AG04449 (cell line): Measurements from ENCODE around the gene VAPB.
"Not testable (repeated sequence)": the region's sequence is repeated elsewhere in the genome, so short reads cannot be mapped to it uniquely, and the experiment has no call there.

Experiments
- CTCF ChIA-PET: fragments of 350-600 bp; formaldehyde crosslinking; extraction: SDS; loops from one replicate; lab custom pipeline; 2021; ENCODE audit warnings: antibody characterized with exemption; lab: Yijun Ruan, JAX
- POLR2A ChIA-PET: fragments of 400-600, 350-600 bp; formaldehyde crosslinking; extraction: SDS; loops from one replicate; lab custom pipeline; 2020; ENCODE audit warnings: antibody characterized with exemption, inconsistent platforms; lab: Yijun Ruan, JAX
- DNase-seq: peaks from one replicate; pipeline ENCODE4 v3.0.0-alpha.2; 2010; ENCODE audit warnings: low read depth, low spot score
- H3K4me3 ChIP-seq: 2 replicates; pipeline ENCODE4 v1.5.1; 2011; ENCODE audit warnings: low read depth, mild to moderate bottlenecking, control low read depth, low read length
- TF ChIP-seq, protein P1 (sequence below): IDR thresholded peaks from one replicate; pipeline ENCODE4 v1.5.1; 2011; ENCODE audit warnings: mild to moderate bottlenecking, moderate library complexity, low read length, control low read depth, inconsistent platforms; ENCODE audit not compliant: insufficient read depth; ENCODE audit errors: missing control alignments

VAPB gene

DNA sequence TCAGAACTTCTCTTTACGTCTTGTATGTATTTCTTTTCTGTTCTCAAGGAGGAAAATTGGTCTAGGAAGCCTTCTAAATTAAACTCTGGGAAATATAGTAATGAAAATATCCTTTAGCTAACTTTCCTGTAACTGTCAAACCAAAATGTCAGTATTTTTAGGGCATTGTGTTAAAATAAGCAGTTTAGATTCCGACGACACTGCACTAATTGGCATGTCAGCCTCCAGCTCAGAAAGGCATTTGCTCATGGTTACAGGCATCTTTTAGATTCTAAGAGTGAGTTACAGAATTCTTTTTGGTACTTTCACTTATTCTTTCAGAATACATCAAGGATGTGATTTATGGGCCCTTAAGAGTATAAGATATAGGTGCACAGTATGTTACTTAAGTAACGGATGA lies 26.1 kb upstream of the VAPB start:
- TF ChIP-seq, protein P1, sequence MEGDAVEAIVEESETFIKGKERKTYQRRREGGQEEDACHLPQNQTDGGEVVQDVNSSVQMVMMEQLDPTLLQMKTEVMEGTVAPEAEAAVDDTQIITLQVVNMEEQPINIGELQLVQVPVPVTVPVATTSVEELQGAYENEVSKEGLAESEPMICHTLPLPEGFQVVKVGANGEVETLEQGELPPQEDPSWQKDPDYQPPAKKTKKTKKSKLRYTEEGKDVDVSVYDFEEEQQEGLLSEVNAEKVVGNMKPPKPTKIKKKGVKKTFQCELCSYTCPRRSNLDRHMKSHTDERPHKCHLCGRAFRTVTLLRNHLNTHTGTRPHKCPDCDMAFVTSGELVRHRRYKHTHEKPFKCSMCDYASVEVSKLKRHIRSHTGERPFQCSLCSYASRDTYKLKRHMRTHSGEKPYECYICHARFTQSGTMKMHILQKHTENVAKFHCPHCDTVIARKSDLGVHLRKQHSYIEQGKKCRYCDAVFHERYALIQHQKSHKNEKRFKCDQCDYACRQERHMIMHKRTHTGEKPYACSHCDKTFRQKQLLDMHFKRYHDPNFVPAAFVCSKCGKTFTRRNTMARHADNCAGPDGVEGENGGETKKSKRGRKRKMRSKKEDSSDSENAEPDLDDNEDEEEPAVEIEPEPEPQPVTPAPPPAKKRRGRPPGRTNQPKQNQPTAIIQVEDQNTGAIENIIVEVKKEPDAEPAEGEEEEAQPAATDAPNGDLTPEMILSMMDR: no peak
- no peak for DNase-seq
- ChIA-PET CTCF (interaction anchor here (1.4 to 2.3 kb wide), 2 partner anchors 8 to 126 kb away, joined by 4 to 5 read pairs; no protein-coding TSS in a partner anchor), POLR2A (no interaction called here)
- no peak overlapping the region for H3K4me3 ChIP-seq

GRCh38 chr20:58366866-58367265 lies 22.2 kb upstream of the VAPB start:
- no peak for DNase-seq
- no peak overlapping the region for H3K4me3 ChIP-seq
- ChIA-PET CTCF (interaction anchor here (1.2 kb wide), 1 partner anchor 11 kb away, joined by 3 read pairs; no protein-coding TSS in a partner anchor), POLR2A (no interaction called here)
- TF ChIP-seq, protein P1: no peak

- TF ChIP-seq, protein P1: no peak
- CTCF ChIA-PET: interaction anchor here (1.3 kb wide), 1 partner anchor 11 kb away, joined by 6 read pairs; no protein-coding TSS in a partner anchor
- no peak overlapping the region for H3K4me3 ChIP-seq
- POLR2A ChIA-PET: no interaction called here
- DNase-seq: no peak
Measured at GRCh38 chr20:58372806-58373205, 16.2 kb upstream of the VAPB start.

DNA sequence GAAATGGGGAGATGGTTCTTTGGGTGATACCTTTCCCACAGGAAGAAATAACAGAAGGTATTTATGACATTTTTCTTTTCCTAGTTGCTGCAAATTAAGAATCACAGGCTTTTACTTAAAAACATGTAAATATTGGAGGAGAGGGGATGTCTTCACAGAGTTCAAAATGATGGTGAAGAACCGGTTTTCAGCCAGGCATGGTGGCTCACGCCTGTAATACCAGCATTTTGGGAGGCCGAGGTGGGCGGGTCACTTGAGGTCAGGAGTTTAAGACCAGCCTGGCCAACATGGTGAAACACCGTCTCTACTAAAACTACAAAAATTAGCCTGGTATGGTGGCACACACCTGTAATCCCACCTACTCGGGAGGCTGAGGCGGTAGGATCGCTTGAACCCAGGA lies 15.7 kb upstream of the VAPB start:
- DNase-seq, POLR2A ChIA-PET, H3K4me3 ChIP-seq: not testable (repeated sequence)
- CTCF ChIA-PET: interaction anchor here (1.3 kb wide), 1 partner anchor 12 kb away, joined by 6 read pairs; no protein-coding TSS in a partner anchor

DNA sequence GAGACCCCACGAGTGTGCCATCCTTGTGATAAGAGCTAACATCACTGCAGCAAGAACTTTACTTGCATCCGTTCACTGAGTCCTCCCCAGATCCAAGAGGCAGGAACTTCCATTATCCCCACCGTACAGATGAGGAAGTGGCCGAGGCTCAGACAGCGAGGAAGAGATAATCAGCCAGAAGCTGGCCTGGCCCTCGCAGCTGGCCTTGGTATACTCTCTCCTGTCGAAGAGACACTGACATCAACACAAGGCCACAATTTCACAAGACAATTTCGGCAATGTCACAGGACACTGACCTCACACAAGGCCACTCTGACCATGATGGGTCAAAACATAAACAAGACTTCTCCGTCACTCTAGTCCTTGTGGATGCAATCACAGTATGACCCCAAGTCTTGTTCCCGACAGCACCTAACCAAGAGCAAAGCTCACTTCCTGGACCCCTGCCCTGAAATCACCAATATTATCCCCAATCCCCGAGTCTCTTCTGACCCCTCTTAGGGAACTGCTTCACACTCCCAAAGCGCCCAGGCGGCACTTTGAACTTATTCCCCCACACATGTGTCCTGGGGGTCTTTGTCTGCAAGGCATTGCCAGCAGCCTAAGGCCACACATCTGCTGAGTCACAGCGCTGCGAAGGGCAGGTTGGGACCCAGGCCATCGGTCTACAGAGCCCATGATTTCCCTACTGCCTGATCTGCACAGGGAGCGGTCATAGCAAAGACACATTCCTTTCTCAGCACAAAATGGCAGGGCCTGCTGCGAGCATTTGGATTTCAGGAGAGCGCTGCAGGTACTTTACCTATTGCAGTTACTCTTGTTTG lies 14.8 kb upstream of the VAPB start:
- CTCF ChIA-PET: no interaction called here
- POLR2A ChIA-PET: no interaction called here
- no peak overlapping the region for H3K4me3 ChIP-seq
- no peak for DNase-seq
- TF ChIP-seq, protein P1: no peak

DNA sequence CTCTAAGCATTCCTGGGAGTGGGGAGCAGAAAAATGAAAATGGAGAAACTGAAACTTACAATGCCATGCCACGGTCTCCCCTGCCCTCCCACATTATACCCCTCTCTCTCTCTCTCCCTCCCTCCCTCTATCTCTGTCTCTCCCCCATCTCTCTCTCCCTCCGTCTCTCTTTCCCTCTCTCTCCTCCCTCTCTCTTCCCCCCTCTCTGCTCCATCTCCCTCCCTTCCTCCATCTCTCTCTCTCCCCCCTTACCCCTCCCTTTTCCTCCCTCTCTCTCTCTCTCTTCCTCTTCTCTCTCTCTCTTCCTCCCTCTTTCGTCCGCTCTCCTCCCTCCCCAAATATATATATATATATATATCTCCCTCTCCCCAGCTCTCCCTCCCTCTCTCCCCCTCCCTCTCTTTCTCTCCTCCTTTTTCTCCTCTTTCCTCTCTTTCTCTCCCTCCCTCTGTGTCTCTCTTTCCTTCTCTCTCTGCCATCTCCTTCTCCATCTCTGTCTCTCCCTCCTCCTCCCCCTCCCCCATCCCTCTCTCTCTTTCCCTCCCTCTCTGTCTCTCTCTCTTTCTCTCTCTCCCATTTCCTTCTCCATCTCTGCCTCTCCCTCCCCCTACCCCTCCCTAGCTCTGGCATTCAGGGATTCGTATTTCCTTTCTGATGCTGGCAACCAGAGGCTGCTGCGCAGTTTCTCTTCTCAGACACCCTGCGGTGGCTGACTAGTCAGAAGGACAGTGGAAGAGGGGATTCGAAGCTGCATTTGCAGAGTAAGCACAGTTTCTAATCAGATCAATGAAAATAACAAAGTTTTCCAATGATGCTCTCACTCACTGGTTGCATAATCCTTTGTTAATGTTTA lies 13.9 kb upstream of the VAPB start:
- no peak for DNase-seq
- ChIA-PET POLR2A (interaction anchor here (0.8 kb wide), 1 partner anchor 14 kb away, joined by 3 read pairs; the partner anchor contains the start of gene VAPB), CTCF (no interaction called here)
- TF ChIP-seq, protein P1: no peak
- no peak overlapping the region for H3K4me3 ChIP-seq
